ENCODE data around the gene CORO7. TPM values are rescaled to one million over a fixed set of nuclear protein-coding genes. Genes with fewer than 3 reads are reported as not detected.

CORO7 gene
- total RNA-seq, 1 donor from 2014 or later, result 25.7 TPM

DNA sequence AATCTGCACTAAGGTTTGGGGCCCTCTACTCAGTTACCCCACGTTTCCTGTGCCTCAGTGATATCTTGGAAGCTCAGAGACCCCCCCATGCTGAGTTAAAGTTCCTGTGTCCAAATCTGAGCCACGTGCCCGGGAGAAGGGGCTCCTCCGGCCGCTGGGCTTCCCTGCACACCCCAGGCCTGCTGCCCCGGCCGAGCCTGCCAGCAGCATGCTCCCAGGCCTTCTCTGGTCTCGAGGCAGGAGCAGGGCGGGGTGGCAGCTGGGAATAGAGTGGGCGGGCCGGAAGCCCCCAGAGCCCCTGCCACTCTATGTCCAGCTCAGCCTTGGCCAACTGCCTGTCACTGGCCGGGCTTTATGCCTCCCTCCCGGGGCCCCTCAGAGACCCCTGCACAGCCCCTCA lies 50.4 kb downstream of the CORO7 start:
- Mint-ChIP-seq H3K27me3 (no peaks in the 10 kb centered on the region), H3K4me3 (ENCODE audit: low read depth) (no peak overlapping the region), H3K9me3 (ENCODE audit: low read depth) (no peaks in the 10 kb centered on the region), H3K36me3 (ENCODE audit: insufficient read depth) (peaks cover 4% of the 10 kb centered on the region), H3K4me1 (ENCODE audit: low read depth) (no peaks in the 10 kb centered on the region), H3K27ac (no peak overlapping the region)
- no peak for TF ChIP-seq CTCF (IDR thresholded peaks at IDR 0.05; ENCODE audit: unreplicated experiment)
- no peak for DNase-seq (ENCODE audit: low spot score, unreplicated experiment)

DNA sequence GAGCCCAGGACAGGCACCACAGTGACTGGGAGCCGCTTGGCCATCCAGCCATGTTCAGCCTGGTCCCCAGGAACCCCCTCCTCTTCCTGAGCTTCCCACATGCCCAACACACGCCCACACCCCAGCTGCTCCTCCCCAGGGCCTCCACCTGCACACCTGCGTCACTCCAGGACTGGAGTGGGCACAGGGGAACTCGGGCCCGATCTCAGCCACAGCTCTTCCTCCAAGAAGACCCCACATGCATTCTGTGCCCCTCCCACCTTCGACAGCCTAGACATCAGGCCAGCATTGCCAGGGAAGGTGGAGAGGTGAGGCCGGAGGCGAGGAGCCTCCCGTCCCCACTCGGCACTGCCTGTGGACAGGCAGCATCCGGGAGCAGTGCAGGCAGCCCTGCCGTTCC lies 50.8 kb downstream of the CORO7 start:
- Mint-ChIP-seq H3K27ac (no peak overlapping the region), H3K9me3 (ENCODE audit: low read depth) (no peaks in the 10 kb centered on the region), H3K27me3 (no peaks in the 10 kb centered on the region), H3K4me3 (ENCODE audit: low read depth) (no peak overlapping the region), H3K4me1 (ENCODE audit: low read depth) (no peaks in the 10 kb centered on the region), H3K36me3 (ENCODE audit: insufficient read depth) (peaks cover 4% of the 10 kb centered on the region)
- no peak for TF ChIP-seq CTCF (IDR thresholded peaks at IDR 0.05; ENCODE audit: unreplicated experiment)
- DNase-seq (ENCODE audit: low spot score, unreplicated experiment), result no peak

DNA sequence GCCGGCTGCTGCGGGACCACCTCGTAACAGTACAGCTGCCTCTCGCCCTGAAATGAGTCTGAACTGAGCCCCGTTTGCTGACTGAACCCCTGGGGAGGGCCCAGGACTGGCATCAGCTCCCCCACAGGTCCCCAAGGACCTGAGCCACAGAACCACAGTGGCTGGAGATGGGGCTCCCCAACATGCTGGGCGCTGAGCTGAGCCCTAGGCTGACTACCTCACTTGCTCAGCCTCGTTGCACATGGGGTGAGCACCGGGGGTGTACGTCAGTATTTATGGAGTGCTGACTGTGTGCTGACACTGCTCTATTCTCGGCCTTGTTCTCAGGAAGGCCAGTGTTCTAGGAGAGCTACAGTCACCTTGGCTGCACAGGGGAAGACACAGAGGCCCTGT lies 51.4 kb downstream of the CORO7 start:
- H3K4me1 Mint-ChIP-seq (ENCODE audit: low read depth), result no peaks in the 10 kb centered on the region
- H3K4me3 Mint-ChIP-seq (ENCODE audit: low read depth), result no peak overlapping the region
- no peak for DNase-seq (ENCODE audit: low spot score, unreplicated experiment)
- no peaks in the 10 kb centered on the region for H3K9me3 Mint-ChIP-seq (ENCODE audit: low read depth)
- peaks cover 4% of the 10 kb centered on the region for H3K36me3 Mint-ChIP-seq (ENCODE audit: insufficient read depth)
- no peaks in the 10 kb centered on the region for H3K27me3 Mint-ChIP-seq
- H3K27ac Mint-ChIP-seq, result no peak overlapping the region
- TF ChIP-seq CTCF (IDR thresholded peaks at IDR 0.05; ENCODE audit: unreplicated experiment), result no peak

GRCh38 chr16:4364196-4365013 lies 52.0 kb downstream of the CORO7 start:
- TF ChIP-seq CTCF (IDR thresholded peaks at IDR 0.05; ENCODE audit: unreplicated experiment), result no peak
- Mint-ChIP-seq H3K4me3 (ENCODE audit: low read depth) (no peak overlapping the region), H3K27me3 (no peaks in the 10 kb centered on the region), H3K36me3 (ENCODE audit: insufficient read depth) (peaks cover 4% of the 10 kb centered on the region), H3K9me3 (ENCODE audit: low read depth) (no peaks in the 10 kb centered on the region), H3K27ac (no peak overlapping the region), H3K4me1 (ENCODE audit: low read depth) (no peaks in the 10 kb centered on the region)
- DNase-seq (ENCODE audit: low spot score, unreplicated experiment), result no peak

GRCh38 chr16:4362476-4363135 lies 53.8 kb downstream of the CORO7 start:
- H3K27ac Mint-ChIP-seq, result no peak overlapping the region
- no peak for TF ChIP-seq CTCF (IDR thresholded peaks at IDR 0.05; ENCODE audit: unreplicated experiment)

More at GRCh38 chr16:4362476-4363135, 53.8 kb downstream of the CORO7 start:
- no peaks in the 10 kb centered on the region for H3K27me3 Mint-ChIP-seq
- no peak for DNase-seq (ENCODE audit: low spot score, unreplicated experiment)
- no peak overlapping the region for H3K4me3 Mint-ChIP-seq (ENCODE audit: low read depth)
- H3K9me3 Mint-ChIP-seq (ENCODE audit: low read depth), result no peaks in the 10 kb centered on the region
- peaks cover 4% of the 10 kb centered on the region for H3K36me3 Mint-ChIP-seq (ENCODE audit: insufficient read depth)
- no peaks in the 10 kb centered on the region for H3K4me1 Mint-ChIP-seq (ENCODE audit: low read depth)

Measured in progenitor cell of endocrine pancreas (in vitro differentiated cells).